ENCODE results near the gene UQCRQ. TPM values are rescaled to one million over a fixed set of nuclear protein-coding genes. Genes with fewer than 3 reads are reported as not detected.

The UQCRQ gene
- total and polyA plus RNA-seq, 2 of the 13 experiments (the other 11 are each of a cell fraction or from before 2014, with no cell fraction given) = 257 to 575 TPM

DNA sequence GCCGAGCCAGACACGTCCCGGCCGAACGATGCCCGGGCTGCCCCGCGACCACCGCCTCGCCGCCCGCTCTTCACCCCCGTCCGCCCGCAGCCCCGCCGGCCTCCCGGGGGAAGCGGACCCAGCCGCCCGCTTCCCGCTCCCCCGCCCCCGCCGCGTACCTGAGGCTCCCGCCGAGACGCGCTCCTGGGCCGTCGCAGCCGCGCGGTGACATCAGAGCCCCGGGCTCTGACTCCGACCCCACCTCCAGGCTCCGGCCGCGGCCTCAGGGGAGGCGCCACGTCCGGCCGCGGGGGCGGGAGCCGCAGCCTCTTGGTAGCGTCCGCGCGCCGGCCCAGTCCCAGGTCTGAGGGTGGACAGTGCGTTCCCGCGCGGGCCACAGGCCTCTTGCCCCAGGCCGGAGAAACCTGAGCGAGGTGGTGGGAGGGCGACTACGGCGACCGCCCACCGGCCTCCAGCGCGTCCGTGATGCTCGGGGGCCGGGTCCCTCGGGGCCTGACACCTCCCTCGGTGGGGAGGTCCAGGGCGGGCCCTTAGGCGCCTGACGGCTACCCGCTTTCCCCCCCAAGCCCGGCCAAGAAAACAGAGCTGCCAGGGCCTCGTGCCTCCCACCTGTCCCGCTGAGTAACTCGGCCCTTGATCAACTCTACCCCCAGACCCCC is 35.9 kb upstream of the UQCRQ start, which contains the start of gene SHROOM1 (continued):
- TF ChIP-seq ZNF354B (CRISPR knock-in tag; IDR thresholded peaks at IDR 0.05) (no peak), NFKB2 (CRISPR knock-in tag; IDR thresholded peaks at IDR 0.05; ENCODE audit: borderline replicate concordance) (no peak), ZNF704 (CRISPR knock-in tag; IDR thresholded peaks at IDR 0.05; ENCODE audit: borderline replicate concordance) (0 out of 2 replicates have a peak, but pooled peaks have one; percentile 54), EEA1 (CRISPR knock-in tag; IDR thresholded peaks at IDR 0.05; ENCODE audit: borderline replicate concordance) (no peak), NONO (IDR thresholded peaks at IDR 0.05) (no peak), NONO (CRISPR knock-in tag; conservative IDR thresholded peaks at IDR 0.05) (peak; percentile 79), ZSCAN25 (CRISPR knock-in tag; IDR thresholded peaks at IDR 0.05) (peak; percentile 49; the same call in 1 of the 2 replicates), MEIS1 (CRISPR knock-in tag; IDR thresholded peaks at IDR 0.05; ENCODE audit: borderline replicate concordance) (no peak; the same call in 1 of the 2 replicates), ZNF256 (CRISPR knock-in tag; conservative IDR thresholded peaks at IDR 0.05) (no peak), CTCF (CRISPR knock-in tag; IDR thresholded peaks at IDR 0.05) (peak; percentile 34; the same call in 1 of the 2 replicates), ZNF546 (CRISPR knock-in tag; conservative IDR thresholded peaks at IDR 0.05) (peak; percentile 58; the same call in 1 of the 2 replicates), KLF9 (CRISPR knock-in tag; IDR thresholded peaks at IDR 0.05; ENCODE audit: low read depth) (0 out of 2 replicates have a peak, but pooled peaks have one; percentile 43), ZNF20 (CRISPR knock-in tag; IDR thresholded peaks at IDR 0.05) (no peak), CEBPG (CRISPR knock-in tag; IDR thresholded peaks at IDR 0.05) (peak; percentile 5; the same call in 1 of the 2 replicates), KDM5B (CRISPR knock-in tag; IDR thresholded peaks at IDR 0.05; ENCODE audit: borderline replicate concordance) (peak; percentile 66), SPEN (CRISPR knock-in tag; IDR thresholded peaks at IDR 0.05; ENCODE audit: low read depth) (peak; percentile 38; the same call in 1 of the 2 replicates), HNF4G (IDR thresholded peaks at IDR 0.05; ENCODE audit: borderline replicate concordance, low read depth, low read length) (0 out of 2 replicates have a peak, but pooled peaks have one; percentile 7), HNF4G (CRISPR knock-in tag; IDR thresholded peaks at IDR 0.05; ENCODE audit: borderline replicate concordance, low read depth) (no peak)
- TF ChIP-seq, protein P1, sequence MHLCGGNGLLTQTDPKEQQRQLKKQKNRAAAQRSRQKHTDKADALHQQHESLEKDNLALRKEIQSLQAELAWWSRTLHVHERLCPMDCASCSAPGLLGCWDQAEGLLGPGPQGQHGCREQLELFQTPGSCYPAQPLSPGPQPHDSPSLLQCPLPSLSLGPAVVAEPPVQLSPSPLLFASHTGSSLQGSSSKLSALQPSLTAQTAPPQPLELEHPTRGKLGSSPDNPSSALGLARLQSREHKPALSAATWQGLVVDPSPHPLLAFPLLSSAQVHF (CRISPR knock-in tag; IDR thresholded peaks at IDR 0.05) = peak; percentile 46
- TF ChIP-seq, protein P2, sequence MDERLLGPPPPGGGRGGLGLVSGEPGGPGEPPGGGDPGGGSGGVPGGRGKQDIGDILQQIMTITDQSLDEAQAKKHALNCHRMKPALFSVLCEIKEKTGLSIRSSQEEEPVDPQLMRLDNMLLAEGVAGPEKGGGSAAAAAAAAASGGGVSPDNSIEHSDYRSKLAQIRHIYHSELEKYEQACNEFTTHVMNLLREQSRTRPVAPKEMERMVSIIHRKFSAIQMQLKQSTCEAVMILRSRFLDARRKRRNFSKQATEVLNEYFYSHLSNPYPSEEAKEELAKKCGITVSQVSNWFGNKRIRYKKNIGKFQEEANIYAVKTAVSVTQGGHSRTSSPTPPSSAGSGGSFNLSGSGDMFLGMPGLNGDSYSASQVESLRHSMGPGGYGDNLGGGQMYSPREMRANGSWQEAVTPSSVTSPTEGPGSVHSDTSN (CRISPR knock-in tag; IDR thresholded peaks at IDR 0.05) = no peak
- TF ChIP-seq, protein P3, sequence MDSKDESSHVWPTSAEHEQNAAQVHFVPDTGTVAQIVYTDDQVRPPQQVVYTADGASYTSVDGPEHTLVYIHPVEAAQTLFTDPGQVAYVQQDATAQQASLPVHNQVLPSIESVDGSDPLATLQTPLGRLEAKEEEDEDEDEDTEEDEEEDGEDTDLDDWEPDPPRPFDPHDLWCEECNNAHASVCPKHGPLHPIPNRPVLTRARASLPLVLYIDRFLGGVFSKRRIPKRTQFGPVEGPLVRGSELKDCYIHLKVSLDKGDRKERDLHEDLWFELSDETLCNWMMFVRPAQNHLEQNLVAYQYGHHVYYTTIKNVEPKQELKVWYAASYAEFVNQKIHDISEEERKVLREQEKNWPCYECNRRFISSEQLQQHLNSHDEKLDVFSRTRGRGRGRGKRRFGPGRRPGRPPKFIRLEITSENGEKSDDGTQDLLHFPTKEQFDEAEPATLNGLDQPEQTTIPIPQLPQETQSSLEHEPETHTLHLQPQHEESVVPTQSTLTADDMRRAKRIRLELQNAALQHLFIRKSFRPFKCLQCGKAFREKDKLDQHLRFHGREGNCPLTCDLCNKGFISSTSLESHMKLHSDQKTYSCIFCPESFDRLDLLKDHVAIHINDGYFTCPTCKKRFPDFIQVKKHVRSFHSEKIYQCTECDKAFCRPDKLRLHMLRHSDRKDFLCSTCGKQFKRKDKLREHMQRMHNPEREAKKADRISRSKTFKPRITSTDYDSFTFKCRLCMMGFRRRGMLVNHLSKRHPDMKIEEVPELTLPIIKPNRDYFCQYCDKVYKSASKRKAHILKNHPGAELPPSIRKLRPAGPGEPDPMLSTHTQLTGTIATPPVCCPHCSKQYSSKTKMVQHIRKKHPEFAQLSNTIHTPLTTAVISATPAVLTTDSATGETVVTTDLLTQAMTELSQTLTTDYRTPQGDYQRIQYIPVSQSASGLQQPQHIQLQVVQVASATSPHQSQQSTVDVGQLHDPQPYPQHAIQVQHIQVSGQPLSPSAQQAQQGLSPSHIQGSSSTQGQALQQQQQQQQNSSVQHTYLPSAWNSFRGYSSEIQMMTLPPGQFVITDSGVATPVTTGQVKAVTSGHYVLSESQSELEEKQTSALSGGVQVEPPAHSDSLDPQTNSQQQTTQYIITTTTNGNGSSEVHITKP (CRISPR knock-in tag; IDR thresholded peaks at IDR 0.05; ENCODE audit: low read depth) = peak; percentile 96
